NT2/D1 (cell line): ENCODE results near the gene LAMTOR5.
"Not testable (repeated sequence)": the region's sequence is repeated elsewhere in the genome, so short reads cannot be mapped to it uniquely, and the experiment has no call there.

Source experiments
- DNase-seq: peaks from one replicate; pipeline ENCODE4 v3.0.0-alpha.2; 2011; ENCODE audit warnings: low read depth, low spot score
- H3K27me3 ChIP-seq: 2 replicates; pipeline ENCODE4 v1.6.0; 2011; ENCODE audit warnings: mild to moderate bottlenecking; ENCODE audit not compliant: insufficient read length, insufficient read depth
- H3K36me3 ChIP-seq: 2 replicates; pipeline ENCODE4 v1.6.1; 2011; ENCODE audit warnings: mild to moderate bottlenecking, low read length, mixed read lengths; ENCODE audit not compliant: insufficient read depth, insufficient read length
- H3K4me1 ChIP-seq: 2 replicates; pipeline ENCODE4 v1.5.1; 2011; ENCODE audit not compliant: insufficient read depth, insufficient read length
- H3K4me3 ChIP-seq: 2 replicates; pipeline ENCODE4 v1.5.1; 2011; ENCODE audit warnings: low read depth; ENCODE audit not compliant: insufficient read length
- H3K9ac ChIP-seq: 2 replicates; pipeline ENCODE4 v1.6.0; 2011; ENCODE audit warnings: low read depth; ENCODE audit not compliant: insufficient read length
- H3K9me3 ChIP-seq: 2 replicates; pipeline ENCODE4 v1.5.1; 2011; ENCODE audit warnings: mild to moderate bottlenecking, low read length; ENCODE audit not compliant: insufficient read depth
- SUZ12 ChIP-seq: IDR thresholded peaks from 2 replicates; pipeline ENCODE4 v1.6.1; 2011; ENCODE audit not compliant: insufficient read length, insufficient read depth; ENCODE audit errors: extremely low read depth
- YY1 ChIP-seq: IDR thresholded peaks from 2 replicates; pipeline ENCODE4 v1.6.1; 2011; ENCODE audit not compliant: insufficient read length, insufficient read depth
- ZNF274 ChIP-seq: IDR thresholded peaks from 2 replicates; pipeline ENCODE4 v1.6.1; 2011; ENCODE audit warnings: mild to moderate bottlenecking, low read depth, low read length

The LAMTOR5 gene

GRCh38 chr1:110425612-110426152, 18.2 kb upstream of the LAMTOR5 start:
- peaks cover 7% of the 10 kb centered on the region for H3K4me1 ChIP-seq
- no peak for TF ChIP-seq ZNF274
- TF ChIP-seq YY1, result no peak
- no peak for TF ChIP-seq SUZ12
- H3K36me3 ChIP-seq, result no peaks in the 10 kb centered on the region
- no peaks in the 10 kb centered on the region for H3K27me3 ChIP-seq
- no peak for DNase-seq
- H3K9ac ChIP-seq, result no peak overlapping the region
- H3K9me3 ChIP-seq, result peaks cover 11% of the 10 kb centered on the region; the same call in 1 of the 2 replicates
- H3K4me3 ChIP-seq, result no peak overlapping the region

GRCh38 chr1:110424699-110425611, 17.5 kb upstream of the LAMTOR5 start:
- peaks cover 5% of the 10 kb centered on the region for H3K4me1 ChIP-seq

GRCh38 chr1:110420874-110421793, 13.6 kb upstream of the LAMTOR5 start:
- H3K27me3 ChIP-seq, result no peaks in the 10 kb centered on the region
- no peaks in the 10 kb centered on the region for H3K36me3 ChIP-seq
- TF ChIP-seq ZNF274, result no peak
- no peak for TF ChIP-seq SUZ12
- TF ChIP-seq YY1, result no peak
- H3K4me1 ChIP-seq, result peaks cover 5% of the 10 kb centered on the region
- H3K4me3 ChIP-seq, result no peak overlapping the region
- H3K9ac ChIP-seq, result no peak overlapping the region
- H3K9me3 ChIP-seq, result peaks cover 13% of the 10 kb centered on the region; the same call in 1 of the 2 replicates
- DNase-seq, result no peak

More at GRCh38 chr1:110424699-110425611, 17.5 kb upstream of the LAMTOR5 start:
- no peak overlapping the region for H3K9ac ChIP-seq
- H3K4me3 ChIP-seq, result no peak overlapping the region
- peaks cover 13% of the 10 kb centered on the region; the same call in 1 of the 2 replicates for H3K9me3 ChIP-seq
- TF ChIP-seq SUZ12 (no peak), ZNF274 (no peak), YY1 (no peak)
- DNase-seq, result no peak
- H3K27me3 ChIP-seq, result no peaks in the 10 kb centered on the region
- no peaks in the 10 kb centered on the region for H3K36me3 ChIP-seq

- Histone ChIP-seq H3K9me3 (peaks cover 13% of the 10 kb centered on the region; the same call in 1 of the 2 replicates), H3K4me1 (no peaks in the 10 kb centered on the region), H3K27me3 (no peaks in the 10 kb centered on the region), H3K9ac (no peak overlapping the region), H3K36me3 (no peaks in the 10 kb centered on the region), H3K4me3 (no peak overlapping the region)
- no peak for TF ChIP-seq ZNF274
- no peak for TF ChIP-seq YY1
- no peak for TF ChIP-seq SUZ12
- no peak for DNase-seq
These were observed 12.6 kb upstream of the LAMTOR5 start for GRCh38 chr1:110420023-110420662.

- DNase-seq, result no peak
- no peaks in the 10 kb centered on the region for H3K27me3 ChIP-seq
- H3K9me3 ChIP-seq, result peaks cover 13% of the 10 kb centered on the region; the same call in 1 of the 2 replicates
- no peak overlapping the region for H3K9ac ChIP-seq
- no peaks in the 10 kb centered on the region for H3K36me3 ChIP-seq
- no peak overlapping the region for H3K4me3 ChIP-seq
- TF ChIP-seq ZNF274, result no peak
- no peak for TF ChIP-seq SUZ12
- no peak for TF ChIP-seq YY1
- H3K4me1 ChIP-seq, result no peaks in the 10 kb centered on the region
These were observed 11.2 kb upstream of the LAMTOR5 start for GRCh38 chr1:110418729-110419128.

- H3K4me3 ChIP-seq, H3K36me3 ChIP-seq, H3K9ac ChIP-seq, H3K27me3 ChIP-seq, H3K4me1 ChIP-seq, DNase-seq, H3K9me3 ChIP-seq: not testable (repeated sequence)
These were observed 5.6 kb upstream of the LAMTOR5 start for GRCh38 chr1:110413045-110413444.
